Small intestine (tissue), 7 donors: Measurements from ENCODE around the gene KANK2. TPM values are rescaled to one million over a fixed set of nuclear protein-coding genes. Genes with fewer than 3 reads are reported as not detected.

ENCODE experiments used
- DNase-seq, 2 donors: peaks; one replicate each; pipeline versions ENCODE4 v3.0.0 to v3.0.0-alpha.2; 2013
- FAIRE-seq: peaks from 2 replicates; lab custom pipeline; 2012; peaks lifted over from hg19 to GRCh38; lab: Jason Lieb, UNC
- H3K27ac ChIP-seq, 3 donors: one replicate each; pipeline ENCODE4 v1.5.1; 2013; ENCODE audit warnings: low read length in 2 of 3, mild to moderate bottlenecking in 2 of 3, control low read depth in 1 of 3, inconsistent platforms in 1 of 3, low read depth in 1 of 3, moderate library complexity in 1 of 3
- H3K27me3 ChIP-seq, 3 donors: one replicate each; pipeline ENCODE4 v1.6.1; 2013; ENCODE audit warnings: low read length in 3 of 3, inconsistent platforms in 1 of 3; ENCODE audit not compliant: control insufficient read depth in 3 of 3, insufficient read depth in 3 of 3
- H3K36me3 ChIP-seq, 3 donors: one replicate each; pipeline ENCODE4 v1.6.1; 2013; ENCODE audit warnings: low read length in 3 of 3, inconsistent platforms in 1 of 3, low read depth in 1 of 3, mild to moderate bottlenecking in 1 of 3, moderate library complexity in 1 of 3; ENCODE audit not compliant: control insufficient read depth in 3 of 3, insufficient read depth in 2 of 3
- H3K4me1 ChIP-seq, 3 donors: one replicate each; pipeline ENCODE4 v1.6.1; 2013; ENCODE audit warnings: low read length in 2 of 3, inconsistent platforms in 1 of 3, low read depth in 1 of 3, mild to moderate bottlenecking in 1 of 3, moderate library complexity in 1 of 3; ENCODE audit not compliant: control insufficient read depth in 3 of 3, insufficient read depth in 2 of 3
- H3K4me3 ChIP-seq, 3 donors: one replicate each; pipeline ENCODE4 v1.5.1; 2013; ENCODE audit warnings: low read length in 3 of 3, control low read depth in 1 of 3, inconsistent platforms in 1 of 3, low read depth in 1 of 3, mild to moderate bottlenecking in 1 of 3, moderate library complexity in 1 of 3
- H3K9me3 ChIP-seq, 2 donors: one replicate each; pipeline ENCODE4 v1.6.1; 2013; ENCODE audit warnings: low read depth in 1 of 2, low read length in 1 of 2; ENCODE audit not compliant: control insufficient read depth in 2 of 2, insufficient read depth in 1 of 2
- WGBS, 3 donors: extraction: QIAGEN DNeasy Blood & Tissue Kit; methylation state at CpG; one replicate each; pipeline ENCODE4 v1.1.7; 2013; 5-methylcytosine and 5-hydroxymethylcytosine counted together
- polyA plus RNA-seq, 4 donors: library from polyadenylated mRNA; stranded (reverse) in 3 of 4; unstranded in 1 of 4; fragments of 200-250 nt in 3 of 4; fragments of 120-200 nt in 1 of 4; gene quantifications; one replicate each; pipeline versions ENCODE4 v1.2.1 to v1.2.3, GENCODE V29; 2013
- donor health status: healthy with polysubstance abuse.
- donor health status: control.
- donor health status: control.
- donor health status: Bipolar disorder and iron deficiency.
- donor health status: healthy.

KANK2 gene
- polyA plus RNA-seq, 4 donors, result 10.7 to 83.6 (median 45.5) TPM

GRCh38 chr19:11115895-11116446 lies 81.4 kb downstream of the KANK2 start:
- H3K4me3 ChIP-seq, result no peak overlapping the region
- DNase-seq, result no peak
- 83 to 88% (median 86%) methylated on average over 11 of the region's 11 CpGs for WGBS, 3 donors
- H3K27me3 ChIP-seq, result no peaks in the 10 kb centered on the region
- H3K9me3 ChIP-seq, result no peaks in the 10 kb centered on the region
- no peak overlapping the region for H3K27ac ChIP-seq
- no peak for FAIRE-seq
- H3K4me1 ChIP-seq, result no peaks in the 10 kb centered on the region
- peaks cover 31 to 97% (median 51%) of the 10 kb centered on the region in 3 donors for H3K36me3 ChIP-seq

GRCh38 chr19:11115042-11115441 lies 82.3 kb downstream of the KANK2 start:
- Histone ChIP-seq H3K27ac (no peak overlapping the region), H3K4me3 (no peak overlapping the region), H3K36me3 (peaks cover 30 to 97% (median 47%) of the 10 kb centered on the region in 3 donors), H3K27me3 (no peaks in the 10 kb centered on the region), H3K4me1 (no peaks in the 10 kb centered on the region), H3K9me3 (no peaks in the 10 kb centered on the region)
- FAIRE-seq (no peak), DNase-seq (no peak)
- 91 to 93% (median 92%) methylated on average over 5 of the region's 5 CpGs for WGBS, 3 donors

Other genes starting within 250 kb of the KANK2 start
- gene SMARCA4, start 236.5 kb downstream of the KANK2 start, polyA plus RNA-seq, result 10 to 100 TPM; 54.6 to 71.6 (median 66.1) TPM
- gene LDLR, start 108.1 kb downstream of the KANK2 start, polyA plus RNA-seq, result 10 to 100 TPM in 3 of 4 donors, 1 to 10 TPM in 1; 6.0 to 40.1 (median 31.1) TPM
- gene SPC24, start 41.8 kb downstream of the KANK2 start, polyA plus RNA-seq, result 10 to 100 TPM in 1 of 4 donors, 1 to 10 TPM in 1, under 1 TPM in 2; 0.27 to 10.9 (median 4.2) TPM
- gene ANGPTL8, start 42.1 kb upstream of the KANK2 start, polyA plus RNA-seq, result 10 to 100 TPM in 1 of 4 donors, under 1 TPM in 1, not detected in 2; 0.16 to 13.0 TPM
- 10 to 100 TPM; 44.4 to 68.0 (median 51.0) TPM for gene DOCK6, start 65.0 kb upstream of the KANK2 start, polyA plus RNA-seq
- not detected for gene TSPAN16, start 98.6 kb upstream of the KANK2 start, polyA plus RNA-seq
- gene RAB3D, start 142.1 kb upstream of the KANK2 start, polyA plus RNA-seq, result 10 to 100 TPM in 2 of 4 donors, 1 to 10 TPM in 2; 3.6 to 78.7 (median 9.3) TPM
- gene TMEM205, start 148.7 kb upstream of the KANK2 start, polyA plus RNA-seq, result 100 to 1,000 TPM in 1 of 4 donors, 10 to 100 TPM in 3; 39.8 to 127 (median 86.7) TPM
- gene CCDC159, start 149.0 kb upstream of the KANK2 start, polyA plus RNA-seq, result 10 to 100 TPM; 24.1 to 70.4 (median 50.3) TPM
- 1 to 10 TPM; 3.1 to 9.7 (median 6.2) TPM for gene PLPPR2, start 157.9 kb upstream of the KANK2 start, polyA plus RNA-seq
- 1 to 10 TPM; 3.0 to 4.0 (median 3.2) TPM for gene SWSAP1, start 177.1 kb upstream of the KANK2 start, polyA plus RNA-seq
- 10 to 100 TPM in 1 of 4 donors, 1 to 10 TPM in 2, under 1 TPM in 1; 0.45 to 12.0 (median 2.0) TPM for gene EPOR, start 186.8 kb upstream of the KANK2 start, polyA plus RNA-seq
- gene RGL3, start 221.8 kb upstream of the KANK2 start, polyA plus RNA-seq, result 1 to 10 TPM in 3 of 4 donors, not detected in 1; 1.1 to 5.6 (median 1.5) TPM
- under 1 TPM in 2 of 4 donors, not detected in 2; 0.25 to 0.30 TPM for gene ODAD3, start 237.6 kb upstream of the KANK2 start, polyA plus RNA-seq
- gene PRKCSH, start 238.1 kb upstream of the KANK2 start, polyA plus RNA-seq, result 100 to 1,000 TPM; 118 to 453 (median 160) TPM